ENCODE results near the gene EHMT1. TPM values are rescaled to one million over a fixed set of nuclear protein-coding genes. Genes with fewer than 3 reads are reported as not detected.

Gene EHMT1
- total RNA-seq, 2 experiments from 2014 or later: 80.6 to 87.8 TPM

- ChIA-PET POLR2A (no interaction called here), CTCF (no interaction called here)
- no peaks in the 10 kb centered on the region for H3K9me3 ChIP-seq (ENCODE audit: control insufficient read depth in 1 of 2, insufficient read depth in 1 of 2, low read length in 2 of 2)
- Mint-ChIP-seq H3K4me1 (ENCODE audit: low read depth) (peaks cover 51% of the 10 kb centered on the region), H3K9me3 (no peaks in the 10 kb centered on the region), H3K27ac (no peak overlapping the region), H3K4me3 (no peak overlapping the region), H3K36me3 (ENCODE audit: low read depth) (peaks cover 46% of the 10 kb centered on the region), H3K27me3 (no peaks in the 10 kb centered on the region)
- no peak for TF ChIP-seq CTCF (IDR thresholded peaks at IDR 0.05)
- H3K4me1 ChIP-seq (ENCODE audit: insufficient read depth, low read length): peaks cover 9% of the 10 kb centered on the region
- H3K36me3 ChIP-seq (ENCODE audit: insufficient read depth, low read length): peaks cover 12% of the 10 kb centered on the region
- no peak for DNase-seq
- no peak for ATAC-seq (ENCODE audit: poor library complexity)
- no peak overlapping the region for H3K27ac ChIP-seq (ENCODE audit: low read depth in 1 of 2, low read length in 2 of 2)
- H3K4me3 ChIP-seq (ENCODE audit: low read length): no peak overlapping the region
- intact Hi-C loops (cut with DNase I, micrococcal nuclease): no loop called here
- H3K27me3 ChIP-seq (ENCODE audit: control insufficient read depth in 1 of 2, insufficient read depth in 2 of 2, low read length in 2 of 2): no peaks in the 10 kb centered on the region
Observed at GRCh38 chr9:137680444-137681358, 61.9 kb downstream of the EHMT1 start.

GRCh38 chr9:137682428-137683105 is 63.8 kb downstream of the EHMT1 start:
- H3K4me1 Mint-ChIP-seq (ENCODE audit: low read depth): peaks cover 63% of the 10 kb centered on the region
- H3K9me3 Mint-ChIP-seq: no peaks in the 10 kb centered on the region
- Histone ChIP-seq H3K4me1 (ENCODE audit: insufficient read depth, low read length) (peaks cover 6% of the 10 kb centered on the region), H3K4me3 (ENCODE audit: low read length) (no peak overlapping the region), H3K27me3 (ENCODE audit: control insufficient read depth in 1 of 2, insufficient read depth in 2 of 2, low read length in 2 of 2) (no peaks in the 10 kb centered on the region), H3K36me3 (ENCODE audit: insufficient read depth, low read length) (peaks cover 8% of the 10 kb centered on the region), H3K27ac (ENCODE audit: low read depth in 1 of 2, low read length in 2 of 2) (no peak overlapping the region), H3K9me3 (ENCODE audit: control insufficient read depth in 1 of 2, insufficient read depth in 1 of 2, low read length in 2 of 2) (no peaks in the 10 kb centered on the region)
- ChIA-PET CTCF (no interaction called here), POLR2A (interaction anchor here (0.6 to 1.3 kb wide), 2 partner anchors 9 to 233 kb away, joined by 3 read pairs; no protein-coding TSS in a partner anchor)
- ATAC-seq (ENCODE audit: poor library complexity) (no peak), DNase-seq (no peak)
- H3K27ac Mint-ChIP-seq: no peak overlapping the region
- H3K36me3 Mint-ChIP-seq (ENCODE audit: low read depth): peaks cover 57% of the 10 kb centered on the region
- TF ChIP-seq CTCF (IDR thresholded peaks at IDR 0.05): no peak
- intact Hi-C loops (cut with DNase I, micrococcal nuclease): no loop called here
- no peak overlapping the region for H3K4me3 Mint-ChIP-seq
- H3K27me3 Mint-ChIP-seq: no peaks in the 10 kb centered on the region

GRCh38 chr9:137683262-137683864 is 64.6 kb downstream of the EHMT1 start:
- no peak for DNase-seq
- Mint-ChIP-seq H3K4me3 (no peak overlapping the region), H3K4me1 (ENCODE audit: low read depth) (peaks cover 61% of the 10 kb centered on the region), H3K27me3 (no peaks in the 10 kb centered on the region), H3K9me3 (no peaks in the 10 kb centered on the region), H3K36me3 (ENCODE audit: low read depth) (peaks cover 54% of the 10 kb centered on the region), H3K27ac (no peak overlapping the region)
- no peak for TF ChIP-seq CTCF (IDR thresholded peaks at IDR 0.05)
- Histone ChIP-seq H3K27ac (ENCODE audit: low read depth in 1 of 2, low read length in 2 of 2) (no peak overlapping the region), H3K36me3 (ENCODE audit: insufficient read depth, low read length) (peaks cover 7% of the 10 kb centered on the region), H3K4me1 (ENCODE audit: insufficient read depth, low read length) (peaks cover 6% of the 10 kb centered on the region), H3K27me3 (ENCODE audit: control insufficient read depth in 1 of 2, insufficient read depth in 2 of 2, low read length in 2 of 2) (no peaks in the 10 kb centered on the region), H3K9me3 (ENCODE audit: control insufficient read depth in 1 of 2, insufficient read depth in 1 of 2, low read length in 2 of 2) (no peaks in the 10 kb centered on the region), H3K4me3 (ENCODE audit: low read length) (no peak overlapping the region)
- CTCF ChIA-PET: no interaction called here
- intact Hi-C loops (cut with DNase I, micrococcal nuclease): no loop called here
- no peak for ATAC-seq (ENCODE audit: poor library complexity)
- POLR2A ChIA-PET: interaction anchor here (1.3 kb wide), 1 partner anchor 10 kb away, joined by 3 read pairs; no protein-coding TSS in a partner anchor

Measured in CD4-positive, alpha-beta T cell (primary cell).